ENCODE results near the gene ACSM2A. TPM values are rescaled to one million over a fixed set of nuclear protein-coding genes. Genes with fewer than 3 reads are reported as not detected.
A peak's percentile ranks its signal among the peaks of the same experiment; 100 is the strongest.
"Not testable (repeated sequence)": the region's sequence is repeated elsewhere in the genome, so short reads cannot be mapped to it uniquely, and the experiment has no call there.

ACSM2A gene, protein sequence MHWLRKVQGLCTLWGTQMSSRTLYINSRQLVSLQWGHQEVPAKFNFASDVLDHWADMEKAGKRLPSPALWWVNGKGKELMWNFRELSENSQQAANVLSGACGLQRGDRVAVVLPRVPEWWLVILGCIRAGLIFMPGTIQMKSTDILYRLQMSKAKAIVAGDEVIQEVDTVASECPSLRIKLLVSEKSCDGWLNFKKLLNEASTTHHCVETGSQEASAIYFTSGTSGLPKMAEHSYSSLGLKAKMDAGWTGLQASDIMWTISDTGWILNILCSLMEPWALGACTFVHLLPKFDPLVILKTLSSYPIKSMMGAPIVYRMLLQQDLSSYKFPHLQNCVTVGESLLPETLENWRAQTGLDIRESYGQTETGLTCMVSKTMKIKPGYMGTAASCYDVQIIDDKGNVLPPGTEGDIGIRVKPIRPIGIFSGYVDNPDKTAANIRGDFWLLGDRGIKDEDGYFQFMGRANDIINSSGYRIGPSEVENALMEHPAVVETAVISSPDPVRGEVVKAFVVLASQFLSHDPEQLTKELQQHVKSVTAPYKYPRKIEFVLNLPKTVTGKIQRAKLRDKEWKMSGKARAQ
- total RNA-seq: not detected in 3 replicates

DNA sequence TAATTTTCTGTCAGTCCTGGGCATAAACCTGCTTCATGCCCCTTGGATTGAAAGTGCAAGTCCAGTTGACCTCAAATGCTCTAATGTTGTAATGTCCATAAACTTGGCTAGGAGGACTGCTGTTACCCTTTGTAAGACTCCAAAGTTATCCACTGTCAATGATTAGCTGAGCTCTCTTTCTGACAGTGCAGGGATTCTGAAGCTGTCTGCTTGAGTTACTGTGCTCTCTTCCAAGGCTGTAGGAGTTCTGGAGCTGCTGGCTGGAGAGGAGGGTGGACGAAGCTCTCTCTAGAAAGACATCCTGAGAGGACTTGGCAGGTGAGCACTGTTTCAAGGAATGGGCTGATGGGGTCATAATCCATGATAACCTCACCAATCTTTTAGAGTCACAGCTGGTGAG is at the start of gene ACSM2A:
Gene ACSM2A (plus strand): TSS at position 158 of the 400 bp plus-strand sequence. CDS start 8,594 bp downstream, outside the sequence.
- H3K4me1 Mint-ChIP-seq; DNase-seq (ENCODE audit: low spot score in 2 of 2, unreplicated experiment in 2 of 2); H3K36me3 Mint-ChIP-seq; H3K4me3 Mint-ChIP-seq; H3K27ac Mint-ChIP-seq; H3K27me3 Mint-ChIP-seq (ENCODE audit: low read depth); H3K9me3 Mint-ChIP-seq: not testable (repeated sequence)

DNA sequence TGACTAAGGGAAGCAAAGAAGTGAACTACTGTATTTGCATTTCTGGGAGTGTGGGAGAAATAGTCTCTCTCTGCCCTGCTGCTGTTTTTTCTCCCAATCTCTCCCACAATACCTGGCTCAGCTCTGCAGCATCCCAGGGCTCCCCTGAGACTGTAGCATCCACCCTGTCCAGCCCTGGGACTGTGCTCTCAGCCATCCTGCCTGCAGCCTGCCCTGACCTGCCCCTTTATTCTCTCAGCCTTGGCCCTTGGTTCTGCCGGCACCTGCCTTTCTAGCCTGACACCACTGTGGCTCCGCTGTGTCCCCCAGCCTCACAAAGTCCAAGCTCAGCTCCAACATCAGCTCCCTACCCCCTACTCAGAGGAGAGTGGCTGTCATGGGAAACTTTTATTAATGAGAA is 48.7 kb upstream of the ACSM2A start:
- TF ChIP-seq, protein P1, sequence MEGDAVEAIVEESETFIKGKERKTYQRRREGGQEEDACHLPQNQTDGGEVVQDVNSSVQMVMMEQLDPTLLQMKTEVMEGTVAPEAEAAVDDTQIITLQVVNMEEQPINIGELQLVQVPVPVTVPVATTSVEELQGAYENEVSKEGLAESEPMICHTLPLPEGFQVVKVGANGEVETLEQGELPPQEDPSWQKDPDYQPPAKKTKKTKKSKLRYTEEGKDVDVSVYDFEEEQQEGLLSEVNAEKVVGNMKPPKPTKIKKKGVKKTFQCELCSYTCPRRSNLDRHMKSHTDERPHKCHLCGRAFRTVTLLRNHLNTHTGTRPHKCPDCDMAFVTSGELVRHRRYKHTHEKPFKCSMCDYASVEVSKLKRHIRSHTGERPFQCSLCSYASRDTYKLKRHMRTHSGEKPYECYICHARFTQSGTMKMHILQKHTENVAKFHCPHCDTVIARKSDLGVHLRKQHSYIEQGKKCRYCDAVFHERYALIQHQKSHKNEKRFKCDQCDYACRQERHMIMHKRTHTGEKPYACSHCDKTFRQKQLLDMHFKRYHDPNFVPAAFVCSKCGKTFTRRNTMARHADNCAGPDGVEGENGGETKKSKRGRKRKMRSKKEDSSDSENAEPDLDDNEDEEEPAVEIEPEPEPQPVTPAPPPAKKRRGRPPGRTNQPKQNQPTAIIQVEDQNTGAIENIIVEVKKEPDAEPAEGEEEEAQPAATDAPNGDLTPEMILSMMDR (IDR thresholded peaks at IDR 0.05; ENCODE audit: unreplicated experiment): no peak
- no peak overlapping the region for H3K27ac Mint-ChIP-seq
- no peaks in the 10 kb centered on the region for H3K36me3 Mint-ChIP-seq
- H3K27me3 Mint-ChIP-seq (ENCODE audit: low read depth): no peaks in the 10 kb centered on the region
- H3K4me1 Mint-ChIP-seq: no peaks in the 10 kb centered on the region
- no peak for DNase-seq (ENCODE audit: low spot score in 2 of 2, unreplicated experiment in 2 of 2)
- H3K4me3 Mint-ChIP-seq: no peak overlapping the region
- H3K9me3 Mint-ChIP-seq: peaks cover 4% of the 10 kb centered on the region

DNA sequence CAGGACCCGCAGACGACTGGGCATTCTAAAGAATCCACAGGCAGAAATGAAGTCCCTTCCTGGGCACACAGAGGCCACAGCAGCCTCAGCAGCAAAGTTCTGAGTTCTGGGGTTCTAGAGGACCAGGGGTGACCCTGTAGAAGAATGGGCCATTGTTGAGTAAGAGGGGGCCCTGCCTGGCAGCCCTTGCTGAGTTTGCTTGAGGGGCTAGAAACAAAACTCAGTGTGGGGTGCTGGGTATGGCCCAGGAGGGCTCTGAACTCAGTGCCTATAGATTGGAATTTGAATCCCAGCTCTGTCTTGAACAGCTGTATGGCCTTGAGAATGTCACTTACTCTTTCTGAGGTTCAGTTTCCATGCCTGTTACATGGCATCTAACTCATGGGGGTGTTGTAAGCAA is 46.7 kb upstream of the ACSM2A start, which contains the start of gene PDILT:
Gene PDILT (minus strand): TSS at position 101 of the 400 bp plus-strand sequence. CDS start 5,437 bp downstream, outside the sequence.
- H3K9me3 Mint-ChIP-seq: peaks cover 4% of the 10 kb centered on the region
- H3K4me3 Mint-ChIP-seq: no peak within 1 kb of the TSS

DNA sequence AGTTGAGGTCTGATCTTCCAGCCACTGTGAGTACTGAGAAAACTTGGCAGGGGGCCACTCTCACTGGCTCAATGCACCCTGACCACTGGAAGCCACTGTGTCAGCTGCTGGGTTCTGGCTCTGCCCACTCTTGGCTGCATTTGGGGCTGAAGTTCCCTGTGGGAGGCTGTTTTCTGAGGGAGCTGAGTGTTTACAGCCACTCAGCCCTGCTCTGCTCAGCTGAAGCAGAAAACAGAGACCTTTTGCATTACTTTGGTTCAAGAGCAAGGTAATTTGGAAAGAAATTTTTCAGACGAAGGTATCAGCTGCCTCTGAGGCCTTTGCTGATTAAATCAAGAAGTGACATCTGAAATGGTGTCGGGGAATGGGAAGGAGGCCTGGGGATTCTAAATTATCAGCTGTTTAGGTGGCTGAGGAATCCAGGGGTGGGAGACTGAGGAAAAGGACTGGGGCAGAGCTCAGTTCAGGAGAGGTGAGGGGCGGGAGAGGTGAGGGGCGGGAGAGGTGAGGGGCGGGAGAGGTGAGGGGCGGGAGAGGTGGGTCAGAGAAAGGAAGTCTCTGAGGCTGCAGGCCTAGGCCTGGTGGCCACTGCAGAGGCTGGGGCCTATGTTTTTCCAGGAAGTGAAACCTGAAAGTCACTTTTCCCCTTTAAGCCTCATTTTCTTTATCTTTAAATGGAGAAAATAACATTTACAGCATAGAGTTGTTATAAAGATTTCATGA is 41.8 kb upstream of the ACSM2A start, which contains the start of gene ACSM5:
Gene ACSM5 (plus strand): TSS at position 137 of the 723 bp plus-strand sequence. CDS start 1,951 bp downstream, outside the sequence.
- H3K9me3 Mint-ChIP-seq: peaks cover 4% of the 10 kb centered on the region
- TF ChIP-seq, protein P1 (IDR thresholded peaks at IDR 0.05; ENCODE audit: unreplicated experiment): no peak
- peak within 1 kb of the TSS; percentile 76 for H3K27ac Mint-ChIP-seq
- no peaks in the 10 kb centered on the region for H3K27me3 Mint-ChIP-seq (ENCODE audit: low read depth)
- no peaks in the 10 kb centered on the region for H3K4me1 Mint-ChIP-seq
- no peak for DNase-seq (ENCODE audit: low spot score in 2 of 2, unreplicated experiment in 2 of 2)
- H3K4me3 Mint-ChIP-seq: no peak within 1 kb of the TSS
- no peaks in the 10 kb centered on the region for H3K36me3 Mint-ChIP-seq

More for the DNA sequence above, 46.7 kb upstream of the ACSM2A start, which contains the start of gene PDILT:
- TF ChIP-seq, protein P1 (IDR thresholded peaks at IDR 0.05; ENCODE audit: unreplicated experiment): no peak
- Mint-ChIP-seq H3K27ac (no peak within 1 kb of the TSS), H3K36me3 (no peaks in the 10 kb centered on the region), H3K4me1 (no peaks in the 10 kb centered on the region), H3K27me3 (ENCODE audit: low read depth) (no peaks in the 10 kb centered on the region)
- no peak for DNase-seq (ENCODE audit: low spot score in 2 of 2, unreplicated experiment in 2 of 2)

DNA sequence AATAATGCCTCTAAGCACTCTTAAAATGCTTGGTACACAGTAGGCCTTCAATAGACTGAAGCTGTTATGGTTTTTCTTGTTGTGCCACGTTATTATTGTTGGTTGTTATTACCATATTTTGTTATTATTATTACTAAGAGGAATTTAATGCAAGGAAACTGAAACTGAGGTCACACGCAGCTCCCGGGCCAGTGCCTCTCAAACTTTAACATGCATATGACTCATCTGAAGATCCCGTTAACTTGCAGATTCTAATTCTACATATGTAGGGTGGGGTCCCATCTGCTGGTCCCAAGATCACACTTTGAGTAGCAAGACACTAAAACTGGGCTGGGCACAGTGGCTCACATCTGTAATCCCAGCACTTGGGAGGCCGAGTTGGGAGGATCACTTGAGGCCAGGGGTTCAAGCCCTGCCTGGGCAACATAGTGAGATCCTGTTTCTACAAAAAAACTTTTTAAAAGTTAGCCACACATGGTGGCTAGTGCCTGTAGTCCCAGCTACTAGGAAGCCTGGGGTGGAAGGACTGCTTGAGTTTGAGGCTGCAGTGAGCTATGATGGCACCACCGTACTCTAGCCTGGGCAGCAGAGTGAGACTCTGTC is 41.1 kb upstream of the ACSM2A start:
- Mint-ChIP-seq H3K9me3 (peaks cover 4% of the 10 kb centered on the region), H3K4me3 (no peak overlapping the region), H3K36me3 (no peaks in the 10 kb centered on the region), H3K27me3 (ENCODE audit: low read depth) (no peaks in the 10 kb centered on the region), H3K27ac (no peak overlapping the region), H3K4me1 (no peaks in the 10 kb centered on the region)
- TF ChIP-seq, protein P1 (IDR thresholded peaks at IDR 0.05; ENCODE audit: unreplicated experiment): no peak
- DNase-seq (ENCODE audit: low spot score in 2 of 2, unreplicated experiment in 2 of 2): no peak

Data from mesothelial cell of epicardium (in vitro differentiated cells).